CD14-positive monocyte (primary cell): ENCODE results near the gene CNKSR2. TPM values are rescaled to one million over a fixed set of nuclear protein-coding genes. Genes with fewer than 3 reads are reported as not detected.

Experiments used
- DNase-seq, 3 donors: peaks; one replicate each; pipeline ENCODE4 v3.0.0-alpha.2; 2011 to 2022
- H2AFZ ChIP-seq: 2 replicates; pipeline ENCODE4 v1.6.0; 2012; ENCODE audit warnings: mild to moderate bottlenecking, low read depth, low read length, inconsistent platforms; ENCODE audit not compliant: insufficient read depth, poor library complexity, severe bottlenecking
- H3K27ac ChIP-seq, 2 donors: 1 replicate in 1 of 2; 2 replicates in 1 of 2; pipeline ENCODE4 v1.5.1; 2012 to 2013; ENCODE audit warnings: low read length in 2 of 2, control low read depth in 1 of 2, inconsistent platforms in 1 of 2, low read depth in 1 of 2, mild to moderate bottlenecking in 1 of 2
- H3K27me3 ChIP-seq, 2 donors: one replicate each; pipeline versions ENCODE4 v1.6.0 to v1.6.1; 2011 to 2013; ENCODE audit warnings: low read length in 2 of 2; ENCODE audit not compliant: control insufficient read depth in 2 of 2, insufficient read depth in 2 of 2
- H3K36me3 ChIP-seq, 2 donors: replicated peaks in 1 of 2; 1 replicate in 1 of 2; 2 replicates in 1 of 2; pipeline versions ENCODE4 v1.5.1 to v1.6.1; 2012 to 2013; ENCODE audit warnings: low read length in 2 of 2, control low read depth in 1 of 2, inconsistent platforms in 1 of 2, mild to moderate bottlenecking in 1 of 2; ENCODE audit not compliant: insufficient read depth in 2 of 2, control insufficient read depth in 1 of 2
- H3K4me1 ChIP-seq, 2 donors: 1 replicate in 1 of 2; 2 replicates in 1 of 2; pipeline versions ENCODE4 v1.5.1 to v1.6.1; 2012 to 2013; ENCODE audit warnings: low read length in 2 of 2, control low read depth in 1 of 2, inconsistent platforms in 1 of 2, mild to moderate bottlenecking in 1 of 2, moderate library complexity in 1 of 2; ENCODE audit not compliant: insufficient read depth in 2 of 2, control insufficient read depth in 1 of 2
- H3K4me2 ChIP-seq: replicated peaks from 2 replicates; pipeline ENCODE3; 2012; ENCODE audit warnings: low read length, moderate library complexity, mild to moderate bottlenecking; ENCODE audit not compliant: poor library complexity, severe bottlenecking; ENCODE audit errors: extremely low read depth
- H3K4me3 ChIP-seq, 3 experiments: fragments of 200-600 bp in 1 of 3; sonication (generic) in 1 of 3; replicated peaks in 1 of 3; 1 replicate in 2 of 3; 2 replicates in 1 of 3; pipeline ENCODE4 v1.5.1; 2011 to 2013; ENCODE audit warnings: low read length in 3 of 3, mild to moderate bottlenecking in 3 of 3, control low read depth in 2 of 3, low read depth in 2 of 3, inconsistent platforms in 1 of 3, moderate library complexity in 1 of 3
- H3K79me2 ChIP-seq: 2 replicates; pipeline ENCODE4 v1.6.0; 2012; ENCODE audit warnings: mild to moderate bottlenecking, control low read depth, inconsistent platforms, low read length, moderate library complexity; ENCODE audit not compliant: insufficient read depth
- H3K9ac ChIP-seq: 2 replicates; pipeline ENCODE4 v1.6.0; 2017; ENCODE audit warnings: low read length, mild to moderate bottlenecking; ENCODE audit not compliant: insufficient read depth, poor library complexity, severe bottlenecking
- H3K9me3 ChIP-seq, 2 donors: replicated peaks in 1 of 2; 1 replicate in 1 of 2; 2 replicates in 1 of 2; pipeline versions ENCODE4 v1.5.1 to v1.6.1; 2012 to 2013; ENCODE audit warnings: low read length in 2 of 2, control low read depth in 1 of 2; ENCODE audit not compliant: control insufficient read depth in 1 of 2, insufficient read depth in 1 of 2
- H4K20me1 ChIP-seq: 2 replicates; pipeline ENCODE4 v1.6.0; 2012; ENCODE audit warnings: mild to moderate bottlenecking, low read length, control low read depth, moderate library complexity; ENCODE audit not compliant: insufficient read depth
- H3K27ac Mint-ChIP-seq, 7 donors: one replicate each; pipeline ENCODE4 v1.8.0; 2020; ENCODE audit warnings: mild to moderate bottlenecking in 7 of 7, mixed read lengths in 7 of 7, moderate library complexity in 6 of 7, inconsistent platforms in 2 of 7
- H3K27me3 Mint-ChIP-seq, 3 donors: one replicate each; pipeline ENCODE4 v1.8.0; 2021 to 2022; ENCODE audit warnings: low read depth in 3 of 3, mild to moderate bottlenecking in 3 of 3, mixed read lengths in 3 of 3, moderate library complexity in 3 of 3, inconsistent platforms in 1 of 3
- H3K36me3 Mint-ChIP-seq, 2 donors: one replicate each; pipeline ENCODE4 v1.8.0; 2020; ENCODE audit warnings: mixed read lengths in 2 of 2, inconsistent platforms in 1 of 2, mild to moderate bottlenecking in 1 of 2
- H3K4me1 Mint-ChIP-seq: one replicate; pipeline ENCODE4 v1.8.0; 2020; ENCODE audit warnings: mild to moderate bottlenecking, mixed read lengths
- H3K4me3 Mint-ChIP-seq, 2 donors: one replicate each; pipeline ENCODE4 v1.8.0; 2020; ENCODE audit warnings: mild to moderate bottlenecking in 2 of 2, mixed read lengths in 2 of 2, moderate library complexity in 1 of 2
- H3K9me3 Mint-ChIP-seq, 7 donors: one replicate each; pipeline ENCODE4 v1.8.0; 2020 to 2022; ENCODE audit warnings: mixed read lengths in 7 of 7, mild to moderate bottlenecking in 6 of 7, moderate library complexity in 6 of 7, inconsistent platforms in 2 of 7
- WGBS: methylation state at CpG from one replicate; pipeline ENCODE4 v1.1.5; 2013; ENCODE audit warnings: missing lambda C conversion rate; ENCODE audit not compliant: insufficient coverage; 5-methylcytosine and 5-hydroxymethylcytosine counted together
- intact Hi-C, 2 donors: fragments of 100-400 bp; cut with micrococcal nuclease; formaldehyde crosslinking; loops; one replicate each; pipeline versions ENCODE4 v1.15.0 to v1.15.1; 2023
- polyA plus RNA-seq, 3 donors: library from polyadenylated mRNA; depleted of rRNA in 1 of 3; unstranded in 2 of 3; stranded (reverse) in 1 of 3; fragments of 300-500 nt in 2 of 3; fragments of >200 nt in 1 of 3; fragmentation: Illumina TruSeq in 2 of 3; gene quantifications; 1 replicate in 2 of 3; 2 replicates in 1 of 3; pipeline ENCODE4 v1.2.3, GENCODE V29; 2012 to 2021
- TF ChIP-seq, protein P1 (sequence below): fragments of 200-600 bp; IDR thresholded peaks from one replicate; pipeline ENCODE4 v1.8.0; 2022; ENCODE audit warnings: antibody characterized with exemption, mild to moderate bottlenecking

CNKSR2 gene
- polyA plus RNA-seq, 3 donors = 0.12 TPM; not detected in 2

- 67% methylated on average over 1 of the region's 1 CpG for WGBS
- Mint-ChIP-seq H3K36me3 (no peaks in the 10 kb centered on the region), H3K27me3 (peaks cover 0 to 2% (median 0%) of the 10 kb centered on the region in 3 donors), H3K27ac (no peak overlapping the region), H3K4me3 (no peak overlapping the region), H3K9me3 (no peaks in the 10 kb centered on the region), H3K4me1 (no peaks in the 10 kb centered on the region)
- no peak overlapping the region for H3K9ac ChIP-seq
- no peaks in the 10 kb centered on the region for H3K27me3 ChIP-seq
- H4K20me1 ChIP-seq = no peaks in the 10 kb centered on the region
- H3K4me3 ChIP-seq = no peak overlapping the region
- H3K9me3 ChIP-seq = no peaks in the 10 kb centered on the region
- H3K27ac ChIP-seq = no peak overlapping the region
- TF ChIP-seq, protein P1, sequence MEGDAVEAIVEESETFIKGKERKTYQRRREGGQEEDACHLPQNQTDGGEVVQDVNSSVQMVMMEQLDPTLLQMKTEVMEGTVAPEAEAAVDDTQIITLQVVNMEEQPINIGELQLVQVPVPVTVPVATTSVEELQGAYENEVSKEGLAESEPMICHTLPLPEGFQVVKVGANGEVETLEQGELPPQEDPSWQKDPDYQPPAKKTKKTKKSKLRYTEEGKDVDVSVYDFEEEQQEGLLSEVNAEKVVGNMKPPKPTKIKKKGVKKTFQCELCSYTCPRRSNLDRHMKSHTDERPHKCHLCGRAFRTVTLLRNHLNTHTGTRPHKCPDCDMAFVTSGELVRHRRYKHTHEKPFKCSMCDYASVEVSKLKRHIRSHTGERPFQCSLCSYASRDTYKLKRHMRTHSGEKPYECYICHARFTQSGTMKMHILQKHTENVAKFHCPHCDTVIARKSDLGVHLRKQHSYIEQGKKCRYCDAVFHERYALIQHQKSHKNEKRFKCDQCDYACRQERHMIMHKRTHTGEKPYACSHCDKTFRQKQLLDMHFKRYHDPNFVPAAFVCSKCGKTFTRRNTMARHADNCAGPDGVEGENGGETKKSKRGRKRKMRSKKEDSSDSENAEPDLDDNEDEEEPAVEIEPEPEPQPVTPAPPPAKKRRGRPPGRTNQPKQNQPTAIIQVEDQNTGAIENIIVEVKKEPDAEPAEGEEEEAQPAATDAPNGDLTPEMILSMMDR = no peak
- H3K4me2 ChIP-seq = no peak overlapping the region
- DNase-seq = no peak
- H3K79me2 ChIP-seq = no peaks in the 10 kb centered on the region
- intact Hi-C loops = no loop called here
- no peaks in the 10 kb centered on the region for H3K4me1 ChIP-seq
- no peaks in the 10 kb centered on the region for H3K36me3 ChIP-seq
- no peak overlapping the region for H2AFZ ChIP-seq
These were observed 113.6 kb downstream of the CNKSR2 start for GRCh38 chrX:21487832-21488231.

GRCh38 chrX:21490341-21490740 is 116.1 kb downstream of the CNKSR2 start:
- no peaks in the 10 kb centered on the region for H3K9me3 Mint-ChIP-seq
- Histone ChIP-seq H2AFZ (no peak overlapping the region), H3K36me3 (no peaks in the 10 kb centered on the region), H4K20me1 (no peaks in the 10 kb centered on the region), H3K9ac (no peak overlapping the region), H3K27me3 (no peaks in the 10 kb centered on the region), H3K4me1 (no peaks in the 10 kb centered on the region), H3K27ac (no peak overlapping the region), H3K4me3 (no peak overlapping the region), H3K9me3 (no peaks in the 10 kb centered on the region), H3K4me2 (no peak overlapping the region), H3K79me2 (no peaks in the 10 kb centered on the region)
- no CpG with 5 or more reads among the region's 4 CpGs for WGBS
- H3K27me3 Mint-ChIP-seq = peaks cover 0 to 2% (median 0%) of the 10 kb centered on the region in 3 donors
- H3K36me3 Mint-ChIP-seq = no peaks in the 10 kb centered on the region
- H3K4me3 Mint-ChIP-seq = no peak overlapping the region
- TF ChIP-seq, protein P1 = no peak
- no peaks in the 10 kb centered on the region for H3K4me1 Mint-ChIP-seq
- H3K27ac Mint-ChIP-seq = no peak overlapping the region
- intact Hi-C loops = no loop called here
- DNase-seq = no peak
